Uterus (tissue), 4 donors: ENCODE measurements around the gene TNNI3K. TPM values are rescaled to one million over a fixed set of nuclear protein-coding genes. Genes with fewer than 3 reads are reported as not detected.

ENCODE experiments used
- DNase-seq, 2 donors: peaks; one replicate each; pipeline ENCODE4 v3.0.0-alpha.2; 2019 to 2020
- H3K27ac ChIP-seq, 2 donors: fragments of 200-600 bp; sonication (generic); 1 replicate in 1 of 2; 2 replicates in 1 of 2; pipeline ENCODE4 v1.5.1; 2016 to 2018
- H3K27me3 ChIP-seq, 2 donors: fragments of 200-600 bp; sonication (generic); one replicate each; pipeline ENCODE4 v1.5.1; 2018 to 2019; ENCODE audit warnings: control low read depth in 1 of 2
- H3K36me3 ChIP-seq, 2 donors: fragments of 200-600 bp; sonication (generic); one replicate each; pipeline ENCODE4 v1.5.1; 2019; ENCODE audit warnings: control low read depth in 1 of 2
- H3K4me1 ChIP-seq, 2 donors: fragments of 200-600 bp; sonication (generic); one replicate each; pipeline ENCODE4 v1.5.1; 2018 to 2019; ENCODE audit warnings: control low read depth in 1 of 2
- H3K4me3 ChIP-seq, 2 donors: fragments of 200-600 bp; sonication (generic); 1 replicate in 1 of 2; 2 replicates in 1 of 2; pipeline ENCODE4 v1.5.1; 2018 to 2019; ENCODE audit warnings: mild to moderate bottlenecking in 1 of 2
- H3K9me3 ChIP-seq, 2 donors: fragments of 200-600 bp; sonication (generic); one replicate each; pipeline ENCODE4 v1.5.1; 2019; ENCODE audit warnings: control low read depth in 1 of 2
- POLR2A ChIP-seq, 2 donors: fragments of 450-650 bp; IDR thresholded peaks; one replicate each; pipeline ENCODE4 v1.6.1; 2016; ENCODE audit warnings: antibody characterized with exemption in 2 of 2, mild to moderate bottlenecking in 1 of 2, moderate library complexity in 1 of 2
- intact Hi-C: fragments of 100-400 bp; cut with DNase I; formaldehyde crosslinking; loops from one replicate; pipeline ENCODE4 v1.15.1; 2023; ENCODE audit warnings: low total_unique reads
- total RNA-seq, 4 donors: library from RNA; depleted of rRNA in 3 of 4; stranded (reverse); fragments of >200 nt in 3 of 4; gene quantifications; one replicate each; pipeline versions ENCODE4 v1.1.0 to v1.2.4, GENCODE V29; 2014 to 2023
- TF ChIP-seq, protein P1 (sequence below), 4 experiments: fragments of 200-600 bp in 2 of 4; fragments of 450-650 bp in 2 of 4; sonication (generic) in 2 of 4; IDR thresholded peaks; one replicate each; pipeline ENCODE4 v1.5.1; 2016 to 2019; ENCODE audit warnings: antibody characterized with exemption in 4 of 4, mild to moderate bottlenecking in 2 of 4, moderate library complexity in 1 of 4
- donor health status: DM: yes; HTN: yes; CAD: no.

Gene TNNI3K
- total RNA-seq, 4 donors from 2014 or later = 0.26 to 5.3 (median 1.5) TPM; not detected in 1

DNA sequence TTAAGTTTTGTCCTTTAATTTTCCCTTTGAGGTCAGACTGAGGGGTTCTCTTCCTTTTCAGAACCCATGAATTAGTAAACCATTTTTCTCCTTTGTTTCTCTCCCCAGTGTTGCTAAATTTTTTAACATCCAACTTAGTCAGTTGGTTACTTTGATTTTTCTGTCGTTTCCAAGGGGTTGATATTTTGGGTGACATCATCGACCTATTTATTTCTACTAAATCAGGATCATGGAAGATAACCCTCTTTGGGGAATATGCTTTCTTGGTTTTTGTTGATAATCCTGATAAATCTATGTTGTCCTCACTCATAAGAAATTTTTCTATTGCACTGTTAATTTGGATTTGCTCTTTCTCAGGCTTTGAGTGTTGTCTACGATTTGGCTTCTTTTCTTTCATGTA lies 236.3 kb downstream of the TNNI3K start:
- Histone ChIP-seq H3K27me3 (no peaks in the 10 kb centered on the region), H3K36me3 (no peaks in the 10 kb centered on the region), H3K4me1 (peaks cover 3 to 4% of the 10 kb centered on the region in 2 donors), H3K9me3 (no peaks in the 10 kb centered on the region), H3K4me3 (no peak overlapping the region), H3K27ac (peak overlapping the region; percentile 30 to 43)
- intact Hi-C loops = no loop called here
- no peak for DNase-seq
- no peak for TF ChIP-seq POLR2A (IDR thresholded peaks at IDR 0.05)
- TF ChIP-seq, protein P1, sequence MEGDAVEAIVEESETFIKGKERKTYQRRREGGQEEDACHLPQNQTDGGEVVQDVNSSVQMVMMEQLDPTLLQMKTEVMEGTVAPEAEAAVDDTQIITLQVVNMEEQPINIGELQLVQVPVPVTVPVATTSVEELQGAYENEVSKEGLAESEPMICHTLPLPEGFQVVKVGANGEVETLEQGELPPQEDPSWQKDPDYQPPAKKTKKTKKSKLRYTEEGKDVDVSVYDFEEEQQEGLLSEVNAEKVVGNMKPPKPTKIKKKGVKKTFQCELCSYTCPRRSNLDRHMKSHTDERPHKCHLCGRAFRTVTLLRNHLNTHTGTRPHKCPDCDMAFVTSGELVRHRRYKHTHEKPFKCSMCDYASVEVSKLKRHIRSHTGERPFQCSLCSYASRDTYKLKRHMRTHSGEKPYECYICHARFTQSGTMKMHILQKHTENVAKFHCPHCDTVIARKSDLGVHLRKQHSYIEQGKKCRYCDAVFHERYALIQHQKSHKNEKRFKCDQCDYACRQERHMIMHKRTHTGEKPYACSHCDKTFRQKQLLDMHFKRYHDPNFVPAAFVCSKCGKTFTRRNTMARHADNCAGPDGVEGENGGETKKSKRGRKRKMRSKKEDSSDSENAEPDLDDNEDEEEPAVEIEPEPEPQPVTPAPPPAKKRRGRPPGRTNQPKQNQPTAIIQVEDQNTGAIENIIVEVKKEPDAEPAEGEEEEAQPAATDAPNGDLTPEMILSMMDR (IDR thresholded peaks at IDR 0.05) = no peak

DNA sequence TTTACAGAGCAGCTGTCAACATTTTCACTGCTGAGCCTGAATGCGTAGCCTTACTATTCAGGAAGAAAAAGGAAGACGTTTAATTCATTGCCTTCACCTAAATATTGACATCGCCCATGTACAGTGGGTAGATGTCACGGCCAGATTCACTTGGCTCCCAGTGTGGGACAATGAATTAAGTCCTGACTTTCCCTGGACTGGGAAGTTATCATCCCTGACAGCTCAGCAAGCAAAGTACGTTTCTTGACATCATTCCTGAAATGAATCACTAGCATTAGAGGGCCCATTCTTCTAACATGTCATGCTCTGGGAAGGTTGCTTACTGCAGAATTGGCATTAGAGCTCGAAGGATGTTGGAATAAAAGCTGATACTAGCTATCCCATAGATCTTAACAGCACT lies 239.4 kb downstream of the TNNI3K start:
- no peak for DNase-seq
- intact Hi-C loops = no loop called here
- TF ChIP-seq, protein P1 (IDR thresholded peaks at IDR 0.05) = no peak
- no peak for TF ChIP-seq POLR2A (IDR thresholded peaks at IDR 0.05)
- Histone ChIP-seq H3K4me1 (peaks cover 3 to 4% of the 10 kb centered on the region in 2 donors), H3K27me3 (no peaks in the 10 kb centered on the region), H3K4me3 (no peak overlapping the region), H3K9me3 (no peaks in the 10 kb centered on the region), H3K27ac (peak overlapping the region; percentile 19 to 29), H3K36me3 (no peaks in the 10 kb centered on the region)

DNA sequence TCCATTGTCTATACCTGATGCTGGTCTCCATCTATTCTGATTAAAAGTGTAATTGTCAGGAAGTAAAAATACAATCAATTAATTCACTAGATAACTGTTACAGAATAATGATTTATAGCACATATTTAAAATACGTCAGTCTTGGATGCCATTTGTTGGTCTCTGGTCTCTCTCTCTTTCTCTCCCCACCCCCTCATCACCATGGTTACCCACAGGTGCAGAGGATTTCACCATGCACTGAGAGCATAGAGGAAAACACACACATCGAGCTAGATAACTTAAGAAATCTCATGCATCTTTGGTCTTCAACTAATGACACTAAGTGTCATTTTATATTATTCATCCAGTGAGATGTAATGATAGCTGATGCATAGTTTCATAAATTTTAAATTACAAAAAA lies 243.8 kb downstream of the TNNI3K start:
- no peak for DNase-seq
- peaks cover 0 to 4% of the 10 kb centered on the region in 2 donors for H3K4me1 ChIP-seq
- no peak for TF ChIP-seq POLR2A (IDR thresholded peaks at IDR 0.05)
- TF ChIP-seq, protein P1 (IDR thresholded peaks at IDR 0.05) = no peak
- no peaks in the 10 kb centered on the region for H3K9me3 ChIP-seq
- no peak overlapping the region for H3K4me3 ChIP-seq
- intact Hi-C loops = no loop called here
- no peaks in the 10 kb centered on the region for H3K36me3 ChIP-seq
- no peaks in the 10 kb centered on the region for H3K27me3 ChIP-seq
- no peak overlapping the region for H3K27ac ChIP-seq

DNA sequence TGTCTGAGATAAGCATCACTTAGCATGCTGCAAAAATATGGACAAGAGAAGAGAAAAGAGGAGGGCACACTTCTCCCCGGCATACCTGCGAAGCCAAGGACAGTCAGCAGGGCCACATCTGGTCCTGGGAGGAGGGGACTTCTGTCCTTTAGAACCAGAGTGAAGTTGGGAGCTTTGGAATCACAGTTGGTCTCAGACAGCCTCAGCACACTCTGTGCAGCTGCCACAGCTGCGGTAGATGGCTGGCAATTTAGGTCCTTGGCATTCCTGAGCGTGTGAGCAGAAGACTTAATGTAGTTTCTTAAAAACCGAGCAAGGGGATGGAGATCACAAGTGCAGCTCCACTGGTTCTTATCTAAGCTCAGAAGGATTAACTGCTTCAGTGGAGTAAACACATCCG lies 244.9 kb downstream of the TNNI3K start:
- H3K27me3 ChIP-seq = no peaks in the 10 kb centered on the region
- H3K4me3 ChIP-seq = no peak overlapping the region
- no peaks in the 10 kb centered on the region for H3K36me3 ChIP-seq
- no peak for DNase-seq
- no peak for TF ChIP-seq POLR2A (IDR thresholded peaks at IDR 0.05)
- TF ChIP-seq, protein P1 (IDR thresholded peaks at IDR 0.05) = no peak
- intact Hi-C loops = no loop called here
- no peaks in the 10 kb centered on the region for H3K9me3 ChIP-seq
- H3K4me1 ChIP-seq = peaks cover 0 to 4% of the 10 kb centered on the region in 2 donors
- no peak overlapping the region for H3K27ac ChIP-seq

DNA sequence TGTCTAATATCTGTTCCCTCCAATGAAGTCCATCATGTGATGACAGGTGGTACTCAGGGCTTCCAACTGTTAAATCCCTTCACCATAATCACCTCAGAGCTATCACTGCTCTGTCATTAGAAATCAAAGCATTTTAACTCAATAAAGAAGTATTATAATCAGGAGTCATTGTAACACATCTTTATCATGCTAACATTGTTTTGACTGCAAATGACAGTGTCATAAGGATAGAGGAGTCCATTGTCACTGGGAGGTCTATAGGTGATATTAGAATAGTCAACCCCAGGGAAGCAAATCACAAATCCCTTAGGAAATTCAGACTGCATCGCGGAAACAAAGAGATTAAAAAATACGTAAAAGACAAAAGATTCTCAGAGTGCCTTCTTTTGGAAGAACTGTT lies 246.4 kb downstream of the TNNI3K start:
- no peak for TF ChIP-seq POLR2A (IDR thresholded peaks at IDR 0.05)
- TF ChIP-seq, protein P1 (IDR thresholded peaks at IDR 0.05) = no peak
- H3K9me3 ChIP-seq = no peaks in the 10 kb centered on the region
- H3K4me3 ChIP-seq = no peak overlapping the region
- no peak overlapping the region for H3K27ac ChIP-seq
- no peaks in the 10 kb centered on the region for H3K27me3 ChIP-seq
- no peaks in the 10 kb centered on the region for H3K36me3 ChIP-seq
- no peaks in the 10 kb centered on the region for H3K4me1 ChIP-seq
- DNase-seq = no peak
- intact Hi-C loops = no loop called here
